Astrocyte (in vitro differentiated cells and primary cell): Measurements from ENCODE around the gene EXO1.

Experiments
- EZH2 ChIP-seq: IDR thresholded peaks from 2 replicates; pipeline ENCODE4 v1.6.1; 2012; ENCODE audit warnings: mild to moderate bottlenecking, low read length, inconsistent platforms; ENCODE audit not compliant: insufficient read depth
- TF ChIP-seq, protein P1 (sequence below): IDR thresholded peaks from 2 replicates; pipeline ENCODE4 v1.5.1; 2011; ENCODE audit warnings: low read depth, mild to moderate bottlenecking, inconsistent platforms, low read length, moderate library complexity; ENCODE audit not compliant: insufficient read depth

DNA sequence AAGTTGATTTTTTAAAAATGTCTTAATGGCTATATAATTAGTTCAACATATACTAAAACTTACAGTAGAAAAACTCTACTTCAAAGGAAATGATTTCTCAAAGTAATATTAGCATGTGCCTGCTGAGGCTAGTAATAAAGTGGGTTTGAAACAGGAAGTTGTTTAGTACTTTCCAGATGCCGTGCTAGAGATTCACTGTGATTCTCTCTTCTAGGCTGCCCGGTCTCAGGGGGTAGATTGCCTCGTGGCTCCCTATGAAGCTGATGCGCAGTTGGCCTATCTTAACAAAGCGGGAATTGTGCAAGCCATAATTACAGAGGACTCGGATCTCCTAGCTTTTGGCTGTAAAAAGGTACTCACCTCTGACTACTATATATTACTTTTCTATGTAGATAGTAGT lies 9.1 kb downstream of the EXO1 start:
- TF ChIP-seq, protein P1, sequence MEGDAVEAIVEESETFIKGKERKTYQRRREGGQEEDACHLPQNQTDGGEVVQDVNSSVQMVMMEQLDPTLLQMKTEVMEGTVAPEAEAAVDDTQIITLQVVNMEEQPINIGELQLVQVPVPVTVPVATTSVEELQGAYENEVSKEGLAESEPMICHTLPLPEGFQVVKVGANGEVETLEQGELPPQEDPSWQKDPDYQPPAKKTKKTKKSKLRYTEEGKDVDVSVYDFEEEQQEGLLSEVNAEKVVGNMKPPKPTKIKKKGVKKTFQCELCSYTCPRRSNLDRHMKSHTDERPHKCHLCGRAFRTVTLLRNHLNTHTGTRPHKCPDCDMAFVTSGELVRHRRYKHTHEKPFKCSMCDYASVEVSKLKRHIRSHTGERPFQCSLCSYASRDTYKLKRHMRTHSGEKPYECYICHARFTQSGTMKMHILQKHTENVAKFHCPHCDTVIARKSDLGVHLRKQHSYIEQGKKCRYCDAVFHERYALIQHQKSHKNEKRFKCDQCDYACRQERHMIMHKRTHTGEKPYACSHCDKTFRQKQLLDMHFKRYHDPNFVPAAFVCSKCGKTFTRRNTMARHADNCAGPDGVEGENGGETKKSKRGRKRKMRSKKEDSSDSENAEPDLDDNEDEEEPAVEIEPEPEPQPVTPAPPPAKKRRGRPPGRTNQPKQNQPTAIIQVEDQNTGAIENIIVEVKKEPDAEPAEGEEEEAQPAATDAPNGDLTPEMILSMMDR, result no peak
- TF ChIP-seq EZH2, result no peak
